ENCODE measurements around the gene EVPL. TPM values are rescaled to one million over a fixed set of nuclear protein-coding genes. Genes with fewer than 3 reads are reported as not detected.

Gene EVPL
- total RNA-seq, 6 experiments from 2014 or later = 0.62 TPM; not detected in 5

DNA sequence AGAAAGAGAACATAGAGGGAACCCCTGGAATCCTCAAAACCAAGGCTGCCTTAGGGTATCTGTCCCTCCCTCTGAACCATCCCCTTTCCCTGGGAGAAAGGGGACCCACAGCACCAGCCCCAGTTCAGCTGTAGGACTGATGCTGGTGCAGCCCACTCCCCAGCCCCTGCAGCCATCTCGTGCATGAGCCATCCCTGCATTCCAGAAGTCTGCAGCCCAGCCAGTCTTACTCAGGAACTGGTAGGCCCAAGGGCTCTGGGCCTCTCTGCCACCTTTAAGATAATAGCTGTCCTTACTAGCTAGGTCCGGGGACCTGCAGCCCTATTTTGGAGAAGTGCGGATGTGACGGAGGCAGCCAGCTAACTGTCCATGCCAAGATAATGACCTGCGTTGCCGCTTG lies 6.0 kb upstream of the EVPL start:
- no peak for ATAC-seq

GRCh38 chr17:76032780-76033108 lies 5.6 kb upstream of the EVPL start:
- no peak for TF ChIP-seq POLR2A (IDR thresholded peaks at IDR 0.05)
- TF ChIP-seq CTCF (IDR thresholded peaks at IDR 0.05) = no peak
- intact Hi-C loops (cut with DNase I) = no loop called here
- H3K4me3 ChIP-seq = no peak overlapping the region
- no peak for ATAC-seq
- H3K27me3 ChIP-seq = no peaks in the 10 kb centered on the region
- H3K36me3 ChIP-seq = no peaks in the 10 kb centered on the region
- no peak for DNase-seq
- H3K4me1 ChIP-seq = no peaks in the 10 kb centered on the region
- H3K9me3 ChIP-seq = no peaks in the 10 kb centered on the region
- WGBS (ENCODE audit: insufficient coverage, low coverage, low lambda C conversion rate, missing lambda C conversion rate) = 86% methylated on average over 3 of the region's 5 CpGs
- no peak overlapping the region for H3K27ac ChIP-seq

More for the DNA sequence above, 6.0 kb upstream of the EVPL start:
- intact Hi-C loops (cut with DNase I) = no loop called here
- Histone ChIP-seq H3K36me3 (no peaks in the 10 kb centered on the region), H3K27me3 (no peaks in the 10 kb centered on the region), H3K27ac (no peak overlapping the region), H3K9me3 (no peaks in the 10 kb centered on the region), H3K4me3 (no peak overlapping the region), H3K4me1 (no peaks in the 10 kb centered on the region)
- WGBS (ENCODE audit: insufficient coverage, low coverage, low lambda C conversion rate, missing lambda C conversion rate) = 93% methylated on average over 3 of the region's 6 CpGs
- TF ChIP-seq CTCF (IDR thresholded peaks at IDR 0.05) = no peak
- no peak for TF ChIP-seq POLR2A (IDR thresholded peaks at IDR 0.05)
- no peak for DNase-seq

DNA sequence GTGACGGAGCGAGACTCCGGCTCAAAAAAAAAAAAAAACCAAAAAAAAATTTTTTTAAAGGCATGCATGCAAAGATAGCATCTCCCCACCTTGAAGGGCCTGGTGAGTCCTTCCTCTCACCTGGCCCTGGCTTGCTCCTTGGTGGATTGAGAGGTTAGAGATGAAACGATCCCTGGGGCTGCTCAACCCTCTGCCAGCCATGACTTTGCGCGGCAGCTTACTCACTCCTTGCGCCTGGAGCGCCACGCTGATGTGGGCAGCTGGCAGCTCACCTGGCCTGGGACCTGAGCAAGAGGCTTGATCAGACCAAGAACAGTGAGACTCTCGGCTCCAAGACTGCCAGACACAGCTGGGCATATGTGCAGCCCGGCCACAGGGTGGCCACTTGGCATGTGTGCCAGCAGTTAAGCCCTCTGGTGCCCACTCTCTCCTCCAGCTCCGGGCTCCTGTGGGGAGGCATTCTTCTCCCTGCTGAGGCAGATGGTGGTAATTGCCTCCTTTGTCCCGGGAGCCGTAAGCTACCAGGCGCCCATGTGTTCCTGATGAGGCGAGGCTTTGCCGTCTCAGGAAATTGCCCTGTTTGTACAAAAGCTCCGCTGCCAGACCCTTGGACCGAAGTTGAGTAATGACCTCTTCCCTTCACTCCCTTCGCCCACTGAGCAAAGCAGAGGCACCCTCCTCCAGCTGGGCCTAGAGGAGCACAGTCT lies 5.1 kb upstream of the EVPL start:
- DNase-seq = no peak

GRCh38 chr17:76026714-76027158 lies 370 bp downstream of the EVPL start:
- Histone ChIP-seq H3K4me1 (no peaks in the 10 kb centered on the region), H3K36me3 (no peaks in the 10 kb centered on the region), H3K27me3 (no peaks in the 10 kb centered on the region), H3K4me3 (no peak overlapping the region), H3K27ac (no peak overlapping the region), H3K9me3 (no peaks in the 10 kb centered on the region)
- ATAC-seq (no peak), DNase-seq (no peak)
- TF ChIP-seq CTCF (IDR thresholded peaks at IDR 0.05) = no peak
- TF ChIP-seq POLR2A (IDR thresholded peaks at IDR 0.05) = no peak
- intact Hi-C loops (cut with DNase I) = no loop called here
- WGBS (ENCODE audit: insufficient coverage, low coverage, low lambda C conversion rate, missing lambda C conversion rate) = no CpG with 5 or more reads among the region's 15 CpGs

More for the DNA sequence above, 5.1 kb upstream of the EVPL start:
- H3K4me1 ChIP-seq = no peaks in the 10 kb centered on the region
- WGBS (ENCODE audit: insufficient coverage, low coverage, low lambda C conversion rate, missing lambda C conversion rate) = 81% methylated on average over 6 of the region's 20 CpGs
- ATAC-seq = no peak
- TF ChIP-seq POLR2A (IDR thresholded peaks at IDR 0.05) (no peak), CTCF (IDR thresholded peaks at IDR 0.05) (no peak)
- no peaks in the 10 kb centered on the region for H3K9me3 ChIP-seq
- H3K4me3 ChIP-seq = no peak overlapping the region
- intact Hi-C loops (cut with DNase I) = no loop called here
- H3K27ac ChIP-seq = no peak overlapping the region
- H3K27me3 ChIP-seq = no peaks in the 10 kb centered on the region
- no peaks in the 10 kb centered on the region for H3K36me3 ChIP-seq

All from right lobe of liver (tissue), 6 donors.